Right lobe of liver (tissue), 4 donors: Measurements from ENCODE around the gene MED9.

Experiments
- CTCF ChIP-seq, 4 donors: fragments of 200-600 bp in 3 of 4; fragments of 450-650 bp in 1 of 4; IDR thresholded peaks; one replicate each; pipeline versions ENCODE4 v1.5.1 to v1.8.0; 2016 to 2022; ENCODE audit warnings: antibody characterized with exemption in 4 of 4, mild to moderate bottlenecking in 2 of 4
- POLR2A ChIP-seq: fragments of 450-650 bp; IDR thresholded peaks from one replicate; pipeline ENCODE4 v1.6.1; 2017; ENCODE audit warnings: antibody characterized with exemption, mild to moderate bottlenecking
- donor health status: DM: no; HTN: no; CAD: no.
- donor health status: DM: no; HTN: no; CAD: no.
- donor health status: DM: no; HTN: yes; CAD: no.

GRCh38 chr17:17518951-17519350 lies 42.2 kb downstream of the MED9 start:
- TF ChIP-seq CTCF (IDR thresholded peaks at IDR 0.05) (no peak), POLR2A (no peak)
